Activated B cell treated with CpG ODN at 0.5 μM for 24 hours (primary cell): ENCODE measurements around the gene UNCX. TPM values are rescaled to one million over a fixed set of nuclear protein-coding genes. Genes with fewer than 3 reads are reported as not detected.
"Not testable (repeated sequence)": the region's sequence is repeated elsewhere in the genome, so short reads cannot be mapped to it uniquely, and the experiment has no call there.

Experiments
- ATAC-seq: fragments of 200-7000 bp; cut with Tn5 transposase; one replicate; pipeline ENCODE4 v1.10.0; 2021; ENCODE audit warnings: low read depth, mild to moderate bottlenecking, moderate library complexity
- CTCF ChIA-PET: fragments of 350-600 bp; sonication (Branson Sonifier 250); formaldehyde crosslinking; loops from one replicate; lab custom pipeline; 2021; ENCODE audit warnings: antibody characterized with exemption; lab: Charles Lee
- POLR2A ChIA-PET: fragments of 350-600 bp; sonication (Branson Sonifier 250); formaldehyde crosslinking; loops from one replicate; lab custom pipeline; 2021; ENCODE audit warnings: antibody characterized with exemption; lab: Charles Lee
- DNase-seq: peaks from one replicate; pipeline ENCODE4 v3.0.0; 2022
- H3K27ac Mint-ChIP-seq: one replicate; pipeline ENCODE4 v1.8.0; 2020; ENCODE audit warnings: mixed read lengths
- H3K27me3 Mint-ChIP-seq: one replicate; pipeline ENCODE4 v1.8.0; 2021; ENCODE audit warnings: mixed read lengths
- H3K36me3 Mint-ChIP-seq: one replicate; pipeline ENCODE4 v1.8.0; 2021; ENCODE audit warnings: low read depth, mixed read lengths
- H3K4me1 Mint-ChIP-seq: one replicate; pipeline ENCODE4 v1.8.0; 2021; ENCODE audit warnings: mixed read lengths
- H3K4me3 Mint-ChIP-seq: one replicate; pipeline ENCODE4 v1.8.0; 2020; ENCODE audit warnings: mild to moderate bottlenecking, mixed read lengths
- H3K9me3 Mint-ChIP-seq: one replicate; pipeline ENCODE4 v1.8.0; 2020; ENCODE audit warnings: mixed read lengths
- CTCF ChIP-seq: fragments of 200-600 bp; IDR thresholded peaks from one replicate; pipeline ENCODE4 v1.8.0; 2022; ENCODE audit warnings: antibody characterized with exemption, mild to moderate bottlenecking
- intact Hi-C: fragments of 100-400 bp; cut with micrococcal nuclease; formaldehyde crosslinking; loops from one replicate; pipeline ENCODE4 v1.15.1; 2024
- total RNA-seq: library from RNA; stranded (reverse); gene quantifications from 2 replicates; pipeline ENCODE4 v1.2.3, GENCODE V29; 2022

UNCX gene
- total RNA-seq, 1 donor from 2014 or later: not detected

GRCh38 chr7:1200045-1200444 is 32.6 kb upstream of the UNCX start:
- Mint-ChIP-seq H3K27me3 (peaks cover 5% of the 10 kb centered on the region), H3K9me3 (no peaks in the 10 kb centered on the region), H3K4me1 (no peaks in the 10 kb centered on the region), H3K27ac (no peak overlapping the region), H3K4me3 (no peak overlapping the region), H3K36me3 (no peaks in the 10 kb centered on the region)
- intact Hi-C loops: no loop called here
- CTCF ChIA-PET: no interaction called here
- no peak for TF ChIP-seq CTCF
- no peak for ATAC-seq
- POLR2A ChIA-PET: no interaction called here
- DNase-seq: no peak

- Mint-ChIP-seq H3K4me3 (no peak overlapping the region), H3K4me1 (no peaks in the 10 kb centered on the region), H3K27ac (no peak overlapping the region), H3K36me3 (no peaks in the 10 kb centered on the region), H3K9me3 (no peaks in the 10 kb centered on the region), H3K27me3 (peaks cover 2% of the 10 kb centered on the region)
- no peak for TF ChIP-seq CTCF
- POLR2A ChIA-PET: no interaction called here
- CTCF ChIA-PET: no interaction called here
- intact Hi-C loops: no loop called here
- ATAC-seq: no peak
- no peak for DNase-seq
Measured at GRCh38 chr7:1201916-1202315, 30.8 kb upstream of the UNCX start.

DNA sequence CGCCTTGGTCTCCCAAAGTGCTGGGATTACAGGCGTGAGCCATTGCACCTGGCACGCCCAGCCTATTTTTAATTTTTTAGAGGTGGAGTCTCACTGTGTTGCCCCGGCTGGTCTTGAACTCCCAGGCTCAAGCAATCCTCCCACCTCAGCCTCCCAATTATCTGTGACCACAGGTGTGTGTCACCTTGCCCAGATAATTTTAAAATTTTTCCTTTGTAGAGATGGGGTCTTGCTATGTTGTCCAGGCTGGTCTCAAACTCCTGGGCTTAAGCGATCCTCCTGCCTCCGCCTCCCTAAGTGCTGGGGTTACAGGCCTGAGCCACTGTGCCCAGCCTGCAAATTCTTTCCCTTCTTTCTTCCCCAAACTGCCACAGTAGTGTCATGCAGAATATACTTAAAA is 29.8 kb upstream of the UNCX start:
- H3K4me1 Mint-ChIP-seq, ATAC-seq, POLR2A ChIA-PET, DNase-seq, intact Hi-C loops, CTCF ChIA-PET, H3K27ac Mint-ChIP-seq, H3K9me3 Mint-ChIP-seq, H3K4me3 Mint-ChIP-seq, H3K27me3 Mint-ChIP-seq, H3K36me3 Mint-ChIP-seq: not testable (repeated sequence)

- Mint-ChIP-seq H3K4me3 (no peak overlapping the region), H3K27me3 (peaks cover 9% of the 10 kb centered on the region), H3K36me3 (no peaks in the 10 kb centered on the region), H3K27ac (no peak overlapping the region), H3K4me1 (no peaks in the 10 kb centered on the region), H3K9me3 (no peaks in the 10 kb centered on the region)
- no peak for TF ChIP-seq CTCF
- ATAC-seq: no peak
- CTCF ChIA-PET: no interaction called here
- POLR2A ChIA-PET: no interaction called here
- no peak for DNase-seq
- intact Hi-C loops: no loop called here
Measured at GRCh38 chr7:1204460-1205140, 28.1 kb upstream of the UNCX start.

- H3K27ac Mint-ChIP-seq, CTCF ChIA-PET, DNase-seq, intact Hi-C loops, H3K4me3 Mint-ChIP-seq, H3K9me3 Mint-ChIP-seq, H3K36me3 Mint-ChIP-seq, H3K4me1 Mint-ChIP-seq, ATAC-seq, POLR2A ChIA-PET: not testable (repeated sequence)
- H3K27me3 Mint-ChIP-seq: peaks cover 16% of the 10 kb centered on the region
Measured at GRCh38 chr7:1205742-1206141, 26.9 kb upstream of the UNCX start.

DNA sequence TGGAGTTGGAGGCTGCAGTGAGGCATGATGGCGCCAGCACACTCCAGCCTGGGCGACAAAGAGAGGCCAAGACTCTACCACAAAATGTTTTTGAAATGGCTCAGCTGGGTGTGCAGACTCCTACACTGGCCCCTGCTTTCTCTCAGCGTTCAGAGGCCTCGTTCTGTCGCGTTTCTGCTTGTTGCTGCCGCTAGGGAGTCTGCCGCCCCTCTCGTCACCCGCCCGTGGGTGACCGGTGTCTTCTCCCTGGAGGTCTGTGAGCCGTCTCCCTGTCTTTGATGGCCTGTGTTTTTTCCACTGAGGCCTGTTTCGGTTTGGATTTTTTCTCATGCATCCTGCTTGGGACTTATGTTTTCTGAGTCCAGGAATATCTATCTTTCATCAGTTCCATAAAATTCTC is 23.6 kb upstream of the UNCX start:
- no peak overlapping the region for H3K4me3 Mint-ChIP-seq
- ChIA-PET CTCF (no interaction called here), POLR2A (no interaction called here)
- no peaks in the 10 kb centered on the region for H3K4me1 Mint-ChIP-seq
- intact Hi-C loops: no loop called here
- H3K27me3 Mint-ChIP-seq: peaks cover 19% of the 10 kb centered on the region
- H3K27ac Mint-ChIP-seq: no peak overlapping the region
- DNase-seq (no peak), ATAC-seq (no peak)
- no peak for TF ChIP-seq CTCF
- no peaks in the 10 kb centered on the region for H3K36me3 Mint-ChIP-seq
- no peaks in the 10 kb centered on the region for H3K9me3 Mint-ChIP-seq
